LNCAP (cell line): Measurements from ENCODE around the gene TRIM71.

Experiments
- TF ChIP-seq, protein P1 (sequence below): fragments of 450-650 bp; IDR thresholded peaks from 2 replicates; pipeline ENCODE4 v1.5.1; 2017; ENCODE audit warnings: mild to moderate bottlenecking

TRIM71 gene

GRCh38 chr3:32934150-32934742 lies 116.4 kb downstream of the TRIM71 start:
- TF ChIP-seq, protein P1, sequence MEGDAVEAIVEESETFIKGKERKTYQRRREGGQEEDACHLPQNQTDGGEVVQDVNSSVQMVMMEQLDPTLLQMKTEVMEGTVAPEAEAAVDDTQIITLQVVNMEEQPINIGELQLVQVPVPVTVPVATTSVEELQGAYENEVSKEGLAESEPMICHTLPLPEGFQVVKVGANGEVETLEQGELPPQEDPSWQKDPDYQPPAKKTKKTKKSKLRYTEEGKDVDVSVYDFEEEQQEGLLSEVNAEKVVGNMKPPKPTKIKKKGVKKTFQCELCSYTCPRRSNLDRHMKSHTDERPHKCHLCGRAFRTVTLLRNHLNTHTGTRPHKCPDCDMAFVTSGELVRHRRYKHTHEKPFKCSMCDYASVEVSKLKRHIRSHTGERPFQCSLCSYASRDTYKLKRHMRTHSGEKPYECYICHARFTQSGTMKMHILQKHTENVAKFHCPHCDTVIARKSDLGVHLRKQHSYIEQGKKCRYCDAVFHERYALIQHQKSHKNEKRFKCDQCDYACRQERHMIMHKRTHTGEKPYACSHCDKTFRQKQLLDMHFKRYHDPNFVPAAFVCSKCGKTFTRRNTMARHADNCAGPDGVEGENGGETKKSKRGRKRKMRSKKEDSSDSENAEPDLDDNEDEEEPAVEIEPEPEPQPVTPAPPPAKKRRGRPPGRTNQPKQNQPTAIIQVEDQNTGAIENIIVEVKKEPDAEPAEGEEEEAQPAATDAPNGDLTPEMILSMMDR = peak; percentile 79

DNA sequence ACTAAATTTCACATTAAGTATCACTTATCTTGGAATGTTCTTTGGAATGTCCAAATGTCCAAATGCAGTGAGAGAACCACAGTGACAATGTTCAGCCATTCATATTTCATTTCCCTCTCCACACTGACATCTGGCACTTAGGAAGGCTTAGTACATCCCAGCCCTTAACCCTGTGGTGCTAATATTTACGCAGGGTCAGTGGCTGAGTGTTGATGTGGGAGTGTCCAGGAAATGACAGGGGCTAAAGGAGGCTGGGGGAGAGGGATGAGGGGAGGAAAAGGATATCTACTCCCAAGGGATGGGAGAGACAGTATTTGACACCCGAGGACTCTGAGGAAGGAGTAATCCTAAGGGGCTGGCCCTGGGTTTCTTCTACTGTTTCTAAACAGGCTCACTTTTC lies 119.5 kb downstream of the TRIM71 start:
- TF ChIP-seq, protein P1 = no peak

- TF ChIP-seq, protein P1 = no peak
Observed at GRCh38 chr3:32940726-32941125, 122.9 kb downstream of the TRIM71 start.

GRCh38 chr3:32945136-32945535 lies 127.3 kb downstream of the TRIM71 start:
- TF ChIP-seq, protein P1 = no peak

GRCh38 chr3:32946973-32947788 lies 129.4 kb downstream of the TRIM71 start:
- TF ChIP-seq, protein P1 = no peak
